SH-SY5Y (cell line): ENCODE measurements around the gene CCNA2.

Experiments
- GATA2 ChIP-seq: IDR thresholded peaks from 2 replicates; pipeline ENCODE4 v1.6.1; 2011; ENCODE audit warnings: mild to moderate bottlenecking, low read depth, low read length
- GATA3 ChIP-seq: IDR thresholded peaks from 2 replicates; pipeline ENCODE4 v1.6.1; 2011; ENCODE audit warnings: low read depth, mild to moderate bottlenecking, low read length, moderate library complexity

GRCh38 chr4:121771869-121772268 lies 51.8 kb downstream of the CCNA2 start:
- no peak for TF ChIP-seq GATA2
- no peak for TF ChIP-seq GATA3
